AG04450 (cell line): Measurements from ENCODE around the gene HOXB9. TPM values are rescaled to one million over a fixed set of nuclear protein-coding genes. Genes with fewer than 3 reads are reported as not detected.

ENCODE experiments used
- CTCF ChIA-PET: fragments of 300-600, 350-600 bp; formaldehyde crosslinking; extraction: SDS; loops from one replicate; lab custom pipeline; 2022; ENCODE audit warnings: antibody characterized with exemption, inconsistent platforms; lab: Charles Lee
- POLR2A ChIA-PET: fragments of 350-600 bp; formaldehyde crosslinking; extraction: SDS; loops from one replicate; lab custom pipeline; 2021; ENCODE audit warnings: antibody characterized with exemption, inconsistent platforms; lab: Yijun Ruan, JAX
- DNase-seq: peaks from one replicate; pipeline ENCODE4 v3.0.0-alpha.2; 2011; ENCODE audit warnings: low read depth, low spot score
- H3K27ac ChIP-seq: one replicate; pipeline ENCODE4 v1.5.1; 2012; ENCODE audit warnings: low read depth, low read length, control low read depth
- H3K27me3 ChIP-seq: one replicate; pipeline ENCODE4 v1.6.0; 2012; ENCODE audit warnings: low read length; ENCODE audit not compliant: control insufficient read depth, insufficient read depth
- H3K4me3 ChIP-seq: 2 replicates; pipeline ENCODE4 v1.5.1; 2011; ENCODE audit warnings: mild to moderate bottlenecking, low read depth, low read length, control low read depth
- H3K9me3 ChIP-seq: 2 replicates; pipeline ENCODE4 v1.5.1; 2012; ENCODE audit warnings: low read length; ENCODE audit not compliant: control insufficient read depth, insufficient read depth
- polyA plus RNA-seq: library from polyadenylated mRNA; depleted of rRNA; stranded (reverse); fragments of >200 nt; gene quantifications from 2 replicates; pipeline ENCODE4 v1.2.3, GENCODE V29; 2011
- TF ChIP-seq, protein P1 (sequence below): IDR thresholded peaks from 2 replicates; pipeline ENCODE4 v1.5.1; 2011; ENCODE audit warnings: low read depth, low read length, control low read depth, inconsistent platforms

The HOXB9 gene
- polyA plus RNA-seq, 1 experiment: 0.02 TPM

DNA sequence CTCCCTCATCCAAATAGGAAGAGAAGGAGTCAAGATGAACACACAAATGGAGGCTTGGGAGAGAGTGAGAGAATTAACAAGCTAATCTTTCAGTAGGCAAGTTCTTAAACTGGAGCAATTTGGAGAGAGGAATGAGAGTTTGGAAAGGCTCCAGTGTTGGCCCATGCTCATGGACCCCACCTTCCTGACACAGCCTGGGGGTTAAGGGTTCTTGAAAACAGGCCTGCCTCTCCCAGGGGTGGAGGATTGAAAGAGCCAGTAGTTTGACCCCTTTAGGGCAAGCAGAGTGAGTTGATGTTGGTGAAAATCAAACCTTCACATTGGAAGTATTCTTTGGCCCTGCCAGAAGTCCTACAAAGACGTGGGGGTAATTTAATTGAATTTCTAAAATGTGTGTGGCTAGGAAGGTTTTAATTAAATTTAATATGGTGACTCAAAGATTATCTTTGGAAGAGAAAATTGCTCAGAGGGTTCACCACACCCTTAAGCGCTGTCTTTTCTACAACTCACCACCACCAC lies 41.9 kb downstream of the HOXB9 start:
- no peak for DNase-seq
- ChIA-PET CTCF (interaction anchor here (0.6 to 1.7 kb wide), 4 partner anchors 16 to 249 kb away, joined by 3 to 9 read pairs (median 4); no protein-coding TSS in a partner anchor), POLR2A (interaction anchor here (1.2 kb wide), 1 partner anchor 44 kb away, joined by 4 read pairs; no protein-coding TSS in a partner anchor)
- Histone ChIP-seq H3K27me3 (no peaks in the 10 kb centered on the region), H3K9me3 (no peaks in the 10 kb centered on the region; the same call in 1 of the 2 replicates), H3K4me3 (peak overlapping the region; percentile 89), H3K27ac (peak overlapping the region; percentile 97)
- TF ChIP-seq, protein P1, sequence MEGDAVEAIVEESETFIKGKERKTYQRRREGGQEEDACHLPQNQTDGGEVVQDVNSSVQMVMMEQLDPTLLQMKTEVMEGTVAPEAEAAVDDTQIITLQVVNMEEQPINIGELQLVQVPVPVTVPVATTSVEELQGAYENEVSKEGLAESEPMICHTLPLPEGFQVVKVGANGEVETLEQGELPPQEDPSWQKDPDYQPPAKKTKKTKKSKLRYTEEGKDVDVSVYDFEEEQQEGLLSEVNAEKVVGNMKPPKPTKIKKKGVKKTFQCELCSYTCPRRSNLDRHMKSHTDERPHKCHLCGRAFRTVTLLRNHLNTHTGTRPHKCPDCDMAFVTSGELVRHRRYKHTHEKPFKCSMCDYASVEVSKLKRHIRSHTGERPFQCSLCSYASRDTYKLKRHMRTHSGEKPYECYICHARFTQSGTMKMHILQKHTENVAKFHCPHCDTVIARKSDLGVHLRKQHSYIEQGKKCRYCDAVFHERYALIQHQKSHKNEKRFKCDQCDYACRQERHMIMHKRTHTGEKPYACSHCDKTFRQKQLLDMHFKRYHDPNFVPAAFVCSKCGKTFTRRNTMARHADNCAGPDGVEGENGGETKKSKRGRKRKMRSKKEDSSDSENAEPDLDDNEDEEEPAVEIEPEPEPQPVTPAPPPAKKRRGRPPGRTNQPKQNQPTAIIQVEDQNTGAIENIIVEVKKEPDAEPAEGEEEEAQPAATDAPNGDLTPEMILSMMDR: no peak

DNA sequence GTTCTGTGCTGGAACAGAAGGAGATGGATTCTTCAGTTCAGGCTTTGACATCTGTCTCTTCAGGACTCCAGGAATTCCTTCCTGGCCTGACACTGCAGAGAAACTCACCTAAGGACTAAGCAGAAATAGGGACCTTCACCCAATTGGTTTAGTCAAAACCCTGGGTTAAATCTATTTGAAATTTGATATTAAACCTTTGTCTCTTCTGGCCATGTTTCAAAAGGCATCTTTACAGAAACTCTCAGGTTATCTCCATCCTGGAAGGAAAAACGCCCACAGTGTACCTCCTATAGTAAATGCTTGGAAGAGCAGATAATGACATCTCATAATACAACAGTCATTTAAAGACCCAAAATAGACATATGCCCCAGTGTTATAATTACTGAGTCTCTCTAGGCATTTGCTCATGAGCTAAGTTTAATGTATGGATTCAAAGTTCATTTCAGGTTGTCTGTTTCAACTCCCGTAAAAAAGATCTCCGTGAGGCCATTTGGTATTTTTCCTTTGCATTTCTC lies 42.4 kb downstream of the HOXB9 start:
- Histone ChIP-seq H3K27ac (peak overlapping the region; percentile 98), H3K4me3 (peak overlapping the region; percentile 90), H3K27me3 (no peaks in the 10 kb centered on the region), H3K9me3 (no peaks in the 10 kb centered on the region; the same call in 1 of the 2 replicates)
- TF ChIP-seq, protein P1: no peak
- DNase-seq: no peak
- ChIA-PET CTCF (interaction anchor here (0.6 to 1.7 kb wide), 6 partner anchors 16 to 260 kb away, joined by 3 to 15 read pairs (median 4); no protein-coding TSS in a partner anchor), POLR2A (interaction anchor here (1.1 to 1.5 kb wide), 3 partner anchors 13 to 80 kb away, joined by 3 to 5 read pairs (median 4); no protein-coding TSS in a partner anchor)

DNA sequence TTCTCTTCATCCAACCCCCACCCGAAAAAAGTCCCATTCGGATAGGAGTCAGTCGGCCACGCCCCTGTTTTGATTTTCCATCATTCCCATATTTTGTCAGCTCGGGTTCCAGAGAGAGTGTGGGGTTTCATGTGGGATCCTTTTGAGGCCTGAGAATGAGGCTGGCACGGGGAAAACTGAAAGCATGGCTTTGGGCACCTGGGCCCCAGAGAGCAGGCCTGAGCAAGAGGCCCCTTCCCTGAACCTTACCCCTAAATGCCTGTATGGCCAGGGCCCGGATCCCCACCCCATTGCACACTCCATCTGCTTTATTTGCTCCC lies 43.4 kb downstream of the HOXB9 start:
- ChIA-PET CTCF (interaction anchor here (0.5 to 1.7 kb wide), 7 partner anchors 31 to 452 kb away, joined by 3 to 15 read pairs (median 4); no protein-coding TSS in a partner anchor), POLR2A (interaction anchor here (0.7 to 1.5 kb wide), 8 partner anchors 10 to 99 kb away, joined by 3 to 6 read pairs (median 4); partner anchors contain the start of gene HOXB5)
- Histone ChIP-seq H3K27me3 (no peaks in the 10 kb centered on the region), H3K4me3 (peak overlapping the region; percentile 90), H3K9me3 (no peaks in the 10 kb centered on the region; the same call in 1 of the 2 replicates), H3K27ac (peak overlapping the region; percentile 98)
- TF ChIP-seq, protein P1: no peak
- DNase-seq: no peak

DNA sequence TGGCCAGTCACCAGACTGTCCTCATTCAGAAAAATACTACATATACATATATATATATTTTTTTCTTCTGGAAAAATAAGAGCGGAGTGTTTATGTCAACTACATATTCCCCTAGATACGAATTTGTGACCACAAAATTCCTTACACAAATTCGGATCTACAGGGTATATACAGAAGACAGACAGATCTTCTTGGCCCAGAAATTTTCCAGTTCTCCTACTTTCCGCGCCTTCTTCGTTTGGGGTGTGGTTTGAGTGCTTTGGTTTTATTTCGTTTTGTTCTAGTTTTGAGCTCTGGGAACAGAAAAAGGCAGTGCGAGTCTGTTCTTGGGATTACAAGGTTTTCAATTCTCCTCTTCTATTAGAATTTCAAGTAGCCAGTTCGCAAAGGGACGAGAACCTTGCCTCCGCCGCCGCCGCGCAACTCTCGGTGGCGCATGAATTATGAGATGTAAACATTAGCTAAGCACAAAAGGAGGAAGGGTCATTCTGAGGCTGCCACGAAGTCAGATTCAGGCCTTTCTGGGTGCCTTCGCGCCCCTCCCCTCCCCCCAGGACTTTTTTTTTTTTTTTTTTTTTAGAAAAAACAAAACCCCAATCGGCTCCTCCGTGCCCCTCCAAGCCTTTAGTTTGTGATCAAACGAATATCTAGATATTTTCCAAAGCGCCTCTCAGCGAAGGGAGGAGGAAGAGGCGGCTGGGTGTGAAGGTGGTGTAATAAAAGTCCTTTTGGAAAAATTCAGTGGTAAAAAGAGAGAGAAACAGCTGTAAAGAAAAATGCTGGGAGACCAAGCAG lies 46.2 kb downstream of the HOXB9 start:
- ChIA-PET CTCF (interaction anchor here (0.7 kb wide), 1 partner anchor 239 kb away, joined by 7 read pairs; no protein-coding TSS in a partner anchor), POLR2A (interaction anchor here (0.5 to 1.0 kb wide), 5 partner anchors 12 to 38 kb away, joined by 3 to 10 read pairs (median 8); no protein-coding TSS in a partner anchor)
- Histone ChIP-seq H3K9me3 (no peaks in the 10 kb centered on the region; the same call in 1 of the 2 replicates), H3K27me3 (no peaks in the 10 kb centered on the region), H3K4me3 (peak overlapping the region; percentile 90), H3K27ac (peak overlapping the region; percentile 98)
- no peak for DNase-seq
- TF ChIP-seq, protein P1: no peak
